ENCODE measurements around the gene VWA8.

- TF ChIP-seq POLR2A (IDR thresholded peaks at IDR 0.05; ENCODE audit: low read length) (no peak), GATA1 (IDR thresholded peaks at IDR 0.05; ENCODE audit: low read depth, low read length) (no peak)
Observed at GRCh38 chr13:41596190-41596589, 364.7 kb downstream of the VWA8 start.
